ENCODE results near the gene GTF2A1. TPM values are rescaled to one million over a fixed set of nuclear protein-coding genes. Genes with fewer than 3 reads are reported as not detected.

The GTF2A1 gene
- total RNA-seq, 1 donor from 2014 or later: 39.7 TPM

GRCh38 chr14:81177225-81177624, 43.5 kb downstream of the GTF2A1 start:
- no peak for DNase-seq (ENCODE audit: low spot score)

DNA sequence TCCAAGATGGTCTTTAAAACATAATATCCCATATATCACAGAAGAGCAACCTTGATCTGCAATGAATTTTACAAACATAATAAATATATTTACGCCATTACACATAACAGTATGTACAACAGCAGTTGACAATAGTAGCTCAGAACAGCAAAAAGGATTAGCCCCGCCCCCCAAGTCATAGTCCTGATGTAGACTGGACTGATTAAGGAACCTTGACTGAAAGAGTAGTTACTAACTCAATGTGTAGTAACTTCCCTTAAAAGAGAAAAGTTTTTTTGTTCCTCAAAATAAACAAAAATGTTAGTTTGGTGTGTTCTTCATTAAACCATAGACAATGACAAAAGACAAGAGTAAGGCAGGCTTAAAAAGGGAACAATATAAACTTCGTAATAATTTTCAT, 44.5 kb downstream of the GTF2A1 start:
- peak; percentile 25 for DNase-seq (ENCODE audit: low spot score)

GRCh38 chr14:81172881-81173280, 47.9 kb downstream of the GTF2A1 start:
- DNase-seq (ENCODE audit: low spot score): no peak

GRCh38 chr14:81172353-81172752, 48.4 kb downstream of the GTF2A1 start:
- DNase-seq (ENCODE audit: low spot score): no peak

DNA sequence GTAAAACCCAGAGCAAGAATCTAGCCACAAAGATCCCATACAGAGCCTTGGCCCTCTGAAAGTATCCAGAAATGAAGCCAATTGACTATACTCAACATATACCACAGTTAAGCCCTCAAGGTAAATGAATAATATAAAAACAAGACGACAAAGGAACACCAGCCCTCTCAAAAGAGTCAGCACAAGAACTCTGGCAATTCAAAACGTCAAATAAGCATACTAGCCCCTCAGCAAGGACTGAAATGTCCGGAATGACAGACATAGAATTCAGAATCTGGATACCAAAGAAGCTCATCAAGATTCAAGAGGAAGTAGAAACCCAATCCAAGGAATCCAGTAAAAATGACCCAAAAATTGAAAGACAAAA, 49.9 kb downstream of the GTF2A1 start:
- DNase-seq (ENCODE audit: low spot score): no peak

GRCh38 chr14:81170104-81170828, 50.5 kb downstream of the GTF2A1 start:
- DNase-seq (ENCODE audit: low spot score): peak; percentile 97

DNA sequence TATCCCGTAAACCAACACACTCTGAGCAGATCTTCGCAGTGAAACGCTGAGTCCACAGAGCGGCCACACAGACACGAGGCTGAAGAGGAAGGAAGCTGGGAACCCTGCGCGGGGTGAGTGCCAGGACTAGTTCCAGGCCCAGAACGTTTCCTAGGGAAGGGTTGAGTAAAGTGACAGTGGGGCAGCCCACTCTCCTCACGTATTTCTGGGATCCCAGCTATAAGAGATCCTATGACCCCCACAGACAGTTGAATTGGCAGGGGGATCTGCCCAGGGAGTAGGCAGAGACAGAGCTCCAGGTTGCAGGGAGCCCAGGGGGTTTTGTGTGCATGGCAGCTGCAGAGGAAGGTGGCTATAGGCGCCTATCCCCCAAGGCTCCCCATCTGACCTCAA, 51.1 kb downstream of the GTF2A1 start:
- peak; percentile 58 for DNase-seq (ENCODE audit: low spot score)

GRCh38 chr14:81169267-81169666, 51.5 kb downstream of the GTF2A1 start:
- no peak for DNase-seq (ENCODE audit: low spot score)

GRCh38 chr14:81166121-81166520, 54.6 kb downstream of the GTF2A1 start:
- DNase-seq (ENCODE audit: low spot score): no peak

GRCh38 chr14:81165188-81165587, 55.6 kb downstream of the GTF2A1 start:
- no peak for DNase-seq (ENCODE audit: low spot score)

DNA sequence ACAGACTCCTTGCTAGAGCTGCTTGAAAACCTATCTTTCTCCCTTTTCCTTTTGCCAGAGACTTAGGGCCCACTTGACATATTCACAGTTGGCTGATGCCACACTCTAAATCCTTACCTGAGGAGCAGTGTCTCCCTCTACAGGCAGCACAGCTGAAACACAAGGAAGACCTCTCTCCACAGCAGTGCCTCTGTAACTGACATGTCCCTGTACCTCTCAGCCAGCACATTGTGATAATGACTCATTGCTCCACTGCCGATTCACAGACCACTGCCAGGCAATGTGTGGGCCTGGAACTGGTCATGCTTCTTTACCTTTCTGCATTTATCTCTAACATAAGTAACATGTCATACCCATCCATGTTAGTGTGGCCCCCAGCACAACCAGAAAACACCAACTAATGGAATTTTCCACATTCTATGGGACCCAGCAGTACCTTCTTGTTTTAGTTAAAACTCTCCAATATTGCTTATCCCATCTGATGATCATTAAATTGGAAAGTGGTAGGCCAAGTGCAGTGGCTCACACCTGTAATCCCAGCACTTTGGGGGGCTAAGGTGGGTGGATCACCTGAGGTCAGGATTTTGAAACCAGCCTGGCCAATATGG, 56.5 kb downstream of the GTF2A1 start:
- DNase-seq (ENCODE audit: low spot score): peak; percentile 42

GRCh38 chr14:81162941-81163340, 57.8 kb downstream of the GTF2A1 start:
- DNase-seq (ENCODE audit: low spot score): no peak

DNA sequence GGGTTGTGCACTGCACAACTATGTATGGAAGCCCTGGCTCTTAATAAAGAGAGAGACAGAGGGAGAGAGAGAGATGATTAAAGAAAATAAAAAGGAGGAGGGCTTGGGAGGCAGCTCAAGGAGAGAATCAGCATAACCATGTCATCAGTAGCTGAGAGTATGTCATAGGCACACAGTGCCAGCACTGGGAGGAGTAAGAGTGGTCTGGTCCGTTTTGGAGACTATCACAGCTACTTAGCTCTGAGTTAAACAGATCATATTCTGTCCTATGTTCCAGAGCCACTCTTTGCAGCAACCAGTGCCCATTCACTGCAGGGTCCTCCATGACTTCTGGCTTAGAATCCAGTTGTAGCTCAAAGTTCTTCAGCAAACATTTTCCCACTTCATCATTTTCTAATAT, 59.0 kb downstream of the GTF2A1 start:
- DNase-seq (ENCODE audit: low spot score): no peak

DNA sequence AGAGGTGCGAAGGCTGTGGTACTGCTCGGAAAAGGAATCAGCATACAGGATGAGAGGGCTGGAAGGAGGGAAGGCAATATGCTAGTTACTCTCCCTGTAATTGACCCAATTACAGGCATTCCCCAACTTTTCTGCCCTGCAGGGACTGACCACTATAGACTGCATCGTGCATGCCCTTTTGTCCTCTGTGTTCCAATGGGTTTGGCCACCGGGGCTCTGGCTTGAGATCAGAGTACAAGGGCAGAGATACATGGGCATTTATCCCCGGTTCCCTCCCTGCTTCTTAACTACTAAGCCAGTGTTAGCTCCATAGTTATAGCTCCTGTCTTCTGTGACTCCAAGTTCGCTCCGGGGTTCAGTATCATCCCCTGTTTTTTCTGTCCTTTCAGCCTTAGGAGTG, 59.7 kb downstream of the GTF2A1 start:
- no peak for DNase-seq (ENCODE audit: low spot score)

GRCh38 chr14:81157431-81157830, 63.3 kb downstream of the GTF2A1 start:
- DNase-seq (ENCODE audit: low spot score): no peak

GRCh38 chr14:81153187-81153586, 67.6 kb downstream of the GTF2A1 start:
- DNase-seq (ENCODE audit: low spot score): no peak

DNA sequence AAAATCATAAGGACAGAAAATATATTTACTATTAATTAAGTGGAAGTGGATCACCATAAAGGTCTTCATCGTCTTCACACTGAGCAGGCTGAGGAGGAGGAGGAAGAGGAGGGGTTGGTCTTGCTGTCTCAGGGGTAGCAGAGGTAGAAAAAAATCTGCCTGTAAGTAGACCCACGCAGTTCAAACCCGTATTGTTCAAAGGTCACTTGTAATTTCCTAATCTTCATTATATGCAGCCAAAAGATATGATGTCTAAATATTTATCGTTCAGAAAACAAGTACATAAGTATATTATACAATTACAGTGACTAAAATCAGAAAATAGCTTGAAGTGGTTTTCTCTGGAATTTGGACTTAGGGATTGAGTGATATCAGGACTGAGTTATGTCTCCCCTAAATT, 72.1 kb downstream of the GTF2A1 start:
- DNase-seq (ENCODE audit: low spot score): no peak

GRCh38 chr14:81147140-81147897, 73.4 kb downstream of the GTF2A1 start:
- no peak for DNase-seq (ENCODE audit: low spot score)

GRCh38 chr14:81144824-81145603, 75.7 kb downstream of the GTF2A1 start:
- no peak for DNase-seq (ENCODE audit: low spot score)

- DNase-seq (ENCODE audit: low spot score): no peak
These were observed 77.0 kb downstream of the GTF2A1 start for GRCh38 chr14:81143793-81144192.

DNA sequence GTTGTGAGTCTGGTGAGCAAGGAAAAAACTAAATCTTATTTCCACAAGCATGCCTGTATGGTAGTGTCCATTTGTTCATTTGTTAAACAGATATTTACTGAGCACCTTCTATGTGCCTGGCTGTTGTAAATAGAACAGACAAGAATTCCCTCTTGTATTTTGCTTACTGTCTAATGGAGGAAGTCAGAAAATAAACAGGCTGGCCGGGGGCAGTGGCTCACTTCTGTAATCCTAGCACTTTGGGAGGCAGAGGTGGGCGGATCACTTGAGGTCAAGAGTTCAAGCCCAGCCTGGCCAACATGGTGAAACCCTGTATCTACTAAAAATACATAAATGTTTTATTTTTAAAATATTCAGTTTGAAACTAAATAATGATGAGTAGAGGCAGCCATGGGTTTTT, 79.3 kb downstream of the GTF2A1 start:
- no peak for DNase-seq (ENCODE audit: low spot score)

DNA sequence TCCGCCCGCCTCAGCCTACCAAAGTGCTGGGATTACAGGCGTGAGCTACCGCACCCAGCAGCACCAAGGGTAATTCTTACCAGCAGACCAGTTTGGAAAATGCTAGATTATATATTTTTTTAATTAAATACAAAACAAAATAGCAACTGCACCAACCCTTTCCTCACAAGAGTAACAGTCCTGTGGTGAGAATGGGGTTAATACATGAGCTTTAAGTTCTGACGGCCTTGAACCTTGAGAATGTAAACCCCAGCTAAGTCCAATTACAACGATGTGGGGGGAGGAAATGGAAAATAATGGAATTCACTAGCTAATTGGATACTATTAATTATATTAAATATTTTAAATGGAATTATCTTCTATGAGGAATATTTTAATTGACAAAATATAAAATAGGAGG, 82.3 kb downstream of the GTF2A1 start:
- DNase-seq (ENCODE audit: low spot score): no peak

All from umbilical cord (tissue), 2 donors.